Thyroid gland (tissue), 4 donors: ENCODE results near the gene FRMD4A. TPM values are rescaled to one million over a fixed set of nuclear protein-coding genes. Genes with fewer than 3 reads are reported as not detected.
A peak's percentile ranks its signal among the peaks of the same experiment; 100 is the strongest.

Source experiments
- DNase-seq, 2 donors: peaks; one replicate each; pipeline ENCODE4 v3.0.0-alpha.2; 2019
- H3K27ac ChIP-seq, 3 donors: fragments of 200-600 bp; sonication (generic); 1 replicate in 2 of 3; 2 replicates in 1 of 3; pipeline ENCODE4 v1.5.1; 2016 to 2019; ENCODE audit warnings: mild to moderate bottlenecking in 1 of 3, moderate library complexity in 1 of 3
- H3K27me3 ChIP-seq: fragments of 200-600 bp; sonication (generic); one replicate; pipeline ENCODE4 v1.5.1; 2019
- H3K36me3 ChIP-seq, 2 donors: fragments of 200-600 bp; sonication (generic); one replicate each; pipeline ENCODE4 v1.5.1; 2016 to 2019
- H3K4me1 ChIP-seq, 2 donors: fragments of 200-600 bp; sonication (generic); one replicate each; pipeline ENCODE4 v1.5.1; 2017 to 2019
- H3K4me3 ChIP-seq, 3 donors: fragments of 200-600 bp; sonication (generic); replicated peaks in 1 of 3; 1 replicate in 2 of 3; 2 replicates in 1 of 3; pipeline ENCODE4 v1.5.1; 2016; ENCODE audit warnings: mild to moderate bottlenecking in 1 of 3
- H3K9me3 ChIP-seq: fragments of 200-600 bp; sonication (generic); one replicate; pipeline ENCODE4 v1.5.1; 2017
- CTCF ChIP-seq, 6 experiments: fragments of 200-600 bp in 3 of 6; fragments of 450-650 bp in 3 of 6; sonication (generic) in 3 of 6; IDR thresholded peaks; one replicate each; pipeline ENCODE4 v1.5.1; 2016 to 2019; ENCODE audit warnings: antibody characterized with exemption in 6 of 6, mild to moderate bottlenecking in 2 of 6, inconsistent platforms in 1 of 6, moderate library complexity in 1 of 6
- POLR2A ChIP-seq, 2 donors: fragments of 450-650 bp; IDR thresholded peaks; one replicate each; pipeline ENCODE4 v1.6.1; 2017; ENCODE audit warnings: antibody characterized with exemption in 2 of 2, mild to moderate bottlenecking in 2 of 2, moderate library complexity in 1 of 2
- WGBS, 2 donors: methylation state at CpG; one replicate each; pipeline ENCODE4 v1.1.5; 2017; 5-methylcytosine and 5-hydroxymethylcytosine counted together
- intact Hi-C: fragments of 100-400 bp; cut with DNase I; formaldehyde crosslinking; loops from one replicate; pipeline ENCODE4 v1.15.1; 2023
- total RNA-seq, 4 donors: library from RNA; depleted of rRNA; stranded (reverse); fragments of >200 nt; gene quantifications; one replicate each; pipeline ENCODE4 v1.2.3, GENCODE V29; 2016

The FRMD4A gene
- total RNA-seq, 4 donors from 2014 or later = 10.6 to 18.6 (median 16.3) TPM

GRCh38 chr10:13790196-13790595 is 540.5 kb downstream of the FRMD4A start:
- TF ChIP-seq POLR2A (IDR thresholded peaks at IDR 0.05) (no peak), CTCF (IDR thresholded peaks at IDR 0.05) (no peak)
- Histone ChIP-seq H3K27me3 (no peaks in the 10 kb centered on the region), H3K27ac (no peak overlapping the region), H3K36me3 (no peaks in the 10 kb centered on the region), H3K4me3 (no peak overlapping the region), H3K9me3 (no peaks in the 10 kb centered on the region), H3K4me1 (peaks cover 14 to 31% of the 10 kb centered on the region in 2 donors)
- WGBS, 2 donors = 86 to 88% methylated on average over 9 of the region's 9 CpGs
- no peak for DNase-seq
- intact Hi-C loops = loop anchor here (10.0 kb wide), 1 partner anchor 165 kb away; no protein-coding TSS in a partner anchor

- TF ChIP-seq POLR2A (IDR thresholded peaks at IDR 0.05) (no peak), CTCF (IDR thresholded peaks at IDR 0.05) (no peak)
- Histone ChIP-seq H3K27me3 (no peaks in the 10 kb centered on the region), H3K9me3 (no peaks in the 10 kb centered on the region), H3K27ac (peak overlapping the region in 2 of 3 donors; percentile 81 to 86), H3K4me3 (no peak overlapping the region), H3K36me3 (no peaks in the 10 kb centered on the region), H3K4me1 (peaks cover 14 to 31% of the 10 kb centered on the region in 2 donors)
- 45 to 92% methylated on average over 2 of the region's 2 CpGs for WGBS, 2 donors
- DNase-seq = no peak
- intact Hi-C loops = no loop called here
These were observed 541.3 kb downstream of the FRMD4A start for GRCh38 chr10:13789448-13789829.

- 55 to 72% methylated on average over 9 of the region's 9 CpGs for WGBS, 2 donors
- Histone ChIP-seq H3K4me3 (no peak overlapping the region), H3K27ac (peak overlapping the region; percentile 68 to 86 (median 81)), H3K4me1 (peaks cover 14 to 33% of the 10 kb centered on the region in 2 donors), H3K9me3 (no peaks in the 10 kb centered on the region), H3K36me3 (no peaks in the 10 kb centered on the region), H3K27me3 (no peaks in the 10 kb centered on the region)
- intact Hi-C loops = no loop called here
- DNase-seq = peak; percentile 61 to 82
- TF ChIP-seq CTCF (IDR thresholded peaks at IDR 0.05) (no peak), POLR2A (IDR thresholded peaks at IDR 0.05) (no peak)
These were observed 541.8 kb downstream of the FRMD4A start for GRCh38 chr10:13788711-13789447.

GRCh38 chr10:13788320-13788600 is 542.5 kb downstream of the FRMD4A start:
- peaks cover 14 to 39% of the 10 kb centered on the region in 2 donors for H3K4me1 ChIP-seq
- WGBS, 2 donors = 70 to 71% methylated on average over 5 of the region's 5 CpGs
- DNase-seq = no peak
- H3K27ac ChIP-seq = peak overlapping the region; percentile 68 to 86 (median 81)
- H3K36me3 ChIP-seq = no peaks in the 10 kb centered on the region
- intact Hi-C loops = no loop called here
- no peak for TF ChIP-seq POLR2A (IDR thresholded peaks at IDR 0.05)
- no peak overlapping the region for H3K4me3 ChIP-seq
- no peaks in the 10 kb centered on the region for H3K9me3 ChIP-seq
- H3K27me3 ChIP-seq = no peaks in the 10 kb centered on the region

- 48 to 71% methylated on average over 11 of the region's 11 CpGs for WGBS, 2 donors
- Histone ChIP-seq H3K27ac (peak overlapping the region in 2 of 3 donors; percentile 36 to 60), H3K36me3 (no peaks in the 10 kb centered on the region), H3K4me3 (no peak overlapping the region), H3K27me3 (no peaks in the 10 kb centered on the region), H3K4me1 (peaks cover 21 to 37% of the 10 kb centered on the region in 2 donors), H3K9me3 (no peaks in the 10 kb centered on the region)
- no peak for TF ChIP-seq CTCF (IDR thresholded peaks at IDR 0.05)
- no peak for TF ChIP-seq POLR2A (IDR thresholded peaks at IDR 0.05)
- intact Hi-C loops = no loop called here
- DNase-seq = peak in 1 of 2 donors; percentile 18
These were observed 543.7 kb downstream of the FRMD4A start for GRCh38 chr10:13787015-13787421.
